Neural cell (in vitro differentiated cells): ENCODE data around the gene PODNL1.

Source experiments
- EP300 ChIP-seq: fragments of 450-650 bp; conservative IDR thresholded peaks from 2 replicates; pipeline ENCODE4 v1.6.1; 2014; ENCODE audit warnings: antibody characterized with exemption, mild to moderate bottlenecking, moderate library complexity; ENCODE audit not compliant: poor library complexity, severe bottlenecking
- EZH2 ChIP-seq: fragments of 200-600, 300-800 bp; shearing (Covaris generic), sonication (generic); IDR thresholded peaks from 2 replicates; pipeline ENCODE4 v1.6.1; 2014; ENCODE audit warnings: antibody characterized with exemption, low read length, borderline replicate concordance, mild to moderate bottlenecking; ENCODE audit not compliant: insufficient read depth, poor library complexity, severe bottlenecking
- POLR2AphosphoS5 ChIP-seq: IDR thresholded peaks from 2 replicates; pipeline ENCODE4 v1.6.1; 2012
- RAD21 ChIP-seq: fragments of 450-650 bp; conservative IDR thresholded peaks from 2 replicates; pipeline ENCODE4 v1.6.1; 2014; ENCODE audit warnings: antibody characterized with exemption, mild to moderate bottlenecking, moderate library complexity
- SMC3 ChIP-seq: fragments of 450-650 bp; conservative IDR thresholded peaks from 2 replicates; pipeline ENCODE4 v1.6.1; 2014; ENCODE audit warnings: antibody characterized with exemption, mild to moderate bottlenecking, moderate library complexity; ENCODE audit not compliant: poor library complexity
- TAF1 ChIP-seq: IDR thresholded peaks from 2 replicates; pipeline ENCODE4 v1.6.1; 2012; ENCODE audit warnings: low read depth
- TF ChIP-seq, protein P1 (sequence below): fragments of 450-650 bp; IDR thresholded peaks from 2 replicates; pipeline ENCODE4 v1.5.1; 2014; ENCODE audit warnings: antibody characterized with exemption, mild to moderate bottlenecking, moderate library complexity; ENCODE audit not compliant: poor library complexity, severe bottlenecking
- TF ChIP-seq, protein P2 (sequence below): IDR thresholded peaks from 2 replicates; pipeline ENCODE4 v1.6.1; 2012; ENCODE audit warnings: borderline replicate concordance

DNA sequence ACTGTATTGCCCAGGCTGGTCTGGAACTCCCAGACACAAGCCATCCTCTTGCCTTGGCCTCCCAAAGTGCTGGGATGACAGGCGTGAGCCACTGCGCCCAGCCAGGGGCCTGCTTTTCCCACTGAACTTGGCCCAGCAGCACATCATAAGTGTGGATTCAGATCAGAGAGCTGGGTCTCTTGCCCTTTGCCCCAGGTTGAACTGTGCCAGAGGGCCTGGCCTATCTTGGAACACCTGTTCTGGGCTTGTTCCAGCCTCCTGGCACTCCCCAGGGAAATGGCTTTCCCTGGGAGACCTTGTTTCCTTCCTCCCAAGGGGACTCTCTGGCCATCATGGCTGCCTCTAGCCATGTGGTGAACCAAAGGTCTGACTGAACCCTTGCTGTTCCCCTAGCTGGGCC is 28.8 kb downstream of the PODNL1 start:
- TF ChIP-seq, protein P1, sequence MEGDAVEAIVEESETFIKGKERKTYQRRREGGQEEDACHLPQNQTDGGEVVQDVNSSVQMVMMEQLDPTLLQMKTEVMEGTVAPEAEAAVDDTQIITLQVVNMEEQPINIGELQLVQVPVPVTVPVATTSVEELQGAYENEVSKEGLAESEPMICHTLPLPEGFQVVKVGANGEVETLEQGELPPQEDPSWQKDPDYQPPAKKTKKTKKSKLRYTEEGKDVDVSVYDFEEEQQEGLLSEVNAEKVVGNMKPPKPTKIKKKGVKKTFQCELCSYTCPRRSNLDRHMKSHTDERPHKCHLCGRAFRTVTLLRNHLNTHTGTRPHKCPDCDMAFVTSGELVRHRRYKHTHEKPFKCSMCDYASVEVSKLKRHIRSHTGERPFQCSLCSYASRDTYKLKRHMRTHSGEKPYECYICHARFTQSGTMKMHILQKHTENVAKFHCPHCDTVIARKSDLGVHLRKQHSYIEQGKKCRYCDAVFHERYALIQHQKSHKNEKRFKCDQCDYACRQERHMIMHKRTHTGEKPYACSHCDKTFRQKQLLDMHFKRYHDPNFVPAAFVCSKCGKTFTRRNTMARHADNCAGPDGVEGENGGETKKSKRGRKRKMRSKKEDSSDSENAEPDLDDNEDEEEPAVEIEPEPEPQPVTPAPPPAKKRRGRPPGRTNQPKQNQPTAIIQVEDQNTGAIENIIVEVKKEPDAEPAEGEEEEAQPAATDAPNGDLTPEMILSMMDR, result no peak
- TF ChIP-seq POLR2AphosphoS5, result no peak
- TF ChIP-seq EP300, result no peak
- TF ChIP-seq SMC3, result no peak
- TF ChIP-seq RAD21, result no peak
- no peak for TF ChIP-seq EZH2
- TF ChIP-seq, protein P2, sequence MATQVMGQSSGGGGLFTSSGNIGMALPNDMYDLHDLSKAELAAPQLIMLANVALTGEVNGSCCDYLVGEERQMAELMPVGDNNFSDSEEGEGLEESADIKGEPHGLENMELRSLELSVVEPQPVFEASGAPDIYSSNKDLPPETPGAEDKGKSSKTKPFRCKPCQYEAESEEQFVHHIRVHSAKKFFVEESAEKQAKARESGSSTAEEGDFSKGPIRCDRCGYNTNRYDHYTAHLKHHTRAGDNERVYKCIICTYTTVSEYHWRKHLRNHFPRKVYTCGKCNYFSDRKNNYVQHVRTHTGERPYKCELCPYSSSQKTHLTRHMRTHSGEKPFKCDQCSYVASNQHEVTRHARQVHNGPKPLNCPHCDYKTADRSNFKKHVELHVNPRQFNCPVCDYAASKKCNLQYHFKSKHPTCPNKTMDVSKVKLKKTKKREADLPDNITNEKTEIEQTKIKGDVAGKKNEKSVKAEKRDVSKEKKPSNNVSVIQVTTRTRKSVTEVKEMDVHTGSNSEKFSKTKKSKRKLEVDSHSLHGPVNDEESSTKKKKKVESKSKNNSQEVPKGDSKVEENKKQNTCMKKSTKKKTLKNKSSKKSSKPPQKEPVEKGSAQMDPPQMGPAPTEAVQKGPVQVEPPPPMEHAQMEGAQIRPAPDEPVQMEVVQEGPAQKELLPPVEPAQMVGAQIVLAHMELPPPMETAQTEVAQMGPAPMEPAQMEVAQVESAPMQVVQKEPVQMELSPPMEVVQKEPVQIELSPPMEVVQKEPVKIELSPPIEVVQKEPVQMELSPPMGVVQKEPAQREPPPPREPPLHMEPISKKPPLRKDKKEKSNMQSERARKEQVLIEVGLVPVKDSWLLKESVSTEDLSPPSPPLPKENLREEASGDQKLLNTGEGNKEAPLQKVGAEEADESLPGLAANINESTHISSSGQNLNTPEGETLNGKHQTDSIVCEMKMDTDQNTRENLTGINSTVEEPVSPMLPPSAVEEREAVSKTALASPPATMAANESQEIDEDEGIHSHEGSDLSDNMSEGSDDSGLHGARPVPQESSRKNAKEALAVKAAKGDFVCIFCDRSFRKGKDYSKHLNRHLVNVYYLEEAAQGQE, result no peak
- TF ChIP-seq TAF1, result no peak
